DND-41 (cell line): Measurements from ENCODE around the gene ADORA2A.
A peak's percentile ranks its signal among the peaks of the same experiment; 100 is the strongest.

Experiments
- ATAC-seq: fragments of 200-7000 bp; cut with Tn5 transposase; 3 replicates; pipeline ENCODE4 v1.9.1; 2021; ENCODE audit warnings: low read depth; ENCODE audit not compliant: insufficient read depth
- DNase-seq: peaks from one replicate; pipeline ENCODE4 v3.0.0-alpha.2; 2020
- H2AFZ ChIP-seq: 2 replicates; pipeline ENCODE4 v1.6.0; 2012; ENCODE audit warnings: low read depth, low read length
- H3K27ac ChIP-seq: 2 replicates; pipeline ENCODE4 v1.5.1; 2012; ENCODE audit warnings: low read length, inconsistent platforms
- H3K27me3 ChIP-seq: fragments of 200-600 bp; sonication (generic); 2 replicates; pipeline ENCODE4 v1.6.0; 2012; ENCODE audit warnings: low read length, mild to moderate bottlenecking, inconsistent platforms; ENCODE audit not compliant: insufficient read depth, poor library complexity
- H3K36me3 ChIP-seq: 2 replicates; pipeline ENCODE4 v1.5.1; 2012; ENCODE audit warnings: low read length, inconsistent platforms; ENCODE audit not compliant: insufficient read depth
- H3K4me1 ChIP-seq: 2 replicates; pipeline ENCODE4 v1.5.1; 2012; ENCODE audit warnings: mild to moderate bottlenecking, low read length; ENCODE audit not compliant: insufficient read depth
- H3K4me2 ChIP-seq: 2 replicates; pipeline ENCODE4 v1.6.0; 2012; ENCODE audit warnings: mild to moderate bottlenecking, moderate library complexity, low read length, inconsistent platforms; ENCODE audit not compliant: insufficient read depth
- H3K4me3 ChIP-seq, 2 experiments: fragments of 200-600 bp in 1 of 2; shearing (Covaris generic) in 1 of 2; 2 replicates each; pipeline ENCODE4 v1.5.1; 2012 to 2016; ENCODE audit warnings: inconsistent platforms in 2 of 2, low read length in 2 of 2, mild to moderate bottlenecking in 2 of 2, low read depth in 1 of 2, moderate library complexity in 1 of 2
- H3K79me2 ChIP-seq: 2 replicates; pipeline ENCODE4 v1.6.0; 2012; ENCODE audit warnings: low read length, inconsistent platforms; ENCODE audit not compliant: insufficient read depth
- H3K9ac ChIP-seq: 2 replicates; pipeline ENCODE4 v1.6.0; 2012; ENCODE audit warnings: low read depth, mild to moderate bottlenecking, inconsistent platforms, low read length, moderate library complexity
- H3K9me3 ChIP-seq: 2 replicates; pipeline ENCODE4 v1.5.1; 2012; ENCODE audit warnings: low read length, moderate library complexity, mild to moderate bottlenecking, inconsistent platforms; ENCODE audit not compliant: insufficient read depth, severe bottlenecking
- H4K20me1 ChIP-seq: 2 replicates; pipeline ENCODE4 v1.6.0; 2012; ENCODE audit warnings: low read length; ENCODE audit not compliant: insufficient read depth
- CTCF ChIP-seq: IDR thresholded peaks from 2 replicates; pipeline ENCODE4 v1.5.1; 2012; ENCODE audit warnings: borderline replicate concordance, low read length, moderate library complexity, mild to moderate bottlenecking; ENCODE audit not compliant: poor library complexity, severe bottlenecking; ENCODE audit errors: extremely low read depth
- EZH2 ChIP-seq: IDR thresholded peaks from 3 replicates; pipeline ENCODE4 v1.6.1; 2012; ENCODE audit warnings: borderline replicate concordance, low read depth, mild to moderate bottlenecking, moderate library complexity, low read length, inconsistent platforms; ENCODE audit not compliant: severe bottlenecking

Gene ADORA2A

GRCh38 chr22:24457894-24458420, 30.6 kb downstream of the ADORA2A start:
- Histone ChIP-seq H3K27ac (no peak overlapping the region), H3K27me3 (no peaks in the 10 kb centered on the region), H3K36me3 (no peaks in the 10 kb centered on the region), H3K79me2 (no peaks in the 10 kb centered on the region), H3K9me3 (no peaks in the 10 kb centered on the region), H2AFZ (no peak overlapping the region), H3K4me3 (no peak overlapping the region), H3K4me1 (no peaks in the 10 kb centered on the region), H3K4me2 (no peak overlapping the region), H4K20me1 (no peaks in the 10 kb centered on the region), H3K9ac (no peak overlapping the region)
- ATAC-seq = no peak
- no peak for DNase-seq
- TF ChIP-seq EZH2 (no peak), CTCF (no peak)

- H3K79me2 ChIP-seq = no peaks in the 10 kb centered on the region
- 0 out of 2 replicates have a peak overlapping the region, but pooled peaks have one; percentile 21 for H2AFZ ChIP-seq
- no peak overlapping the region for H3K4me3 ChIP-seq
- H3K9ac ChIP-seq = no peak overlapping the region
- no peak overlapping the region for H3K27ac ChIP-seq
- H4K20me1 ChIP-seq = no peaks in the 10 kb centered on the region
- TF ChIP-seq EZH2 (no peak), CTCF (no peak)
- H3K27me3 ChIP-seq = no peaks in the 10 kb centered on the region
- no peak overlapping the region for H3K4me2 ChIP-seq
- no peaks in the 10 kb centered on the region for H3K4me1 ChIP-seq
- DNase-seq (no peak), ATAC-seq (no peak)
- no peaks in the 10 kb centered on the region for H3K36me3 ChIP-seq
- no peaks in the 10 kb centered on the region for H3K9me3 ChIP-seq
Measured at GRCh38 chr22:24459911-24460310, 32.5 kb downstream of the ADORA2A start.

GRCh38 chr22:24460418-24461089, 33.2 kb downstream of the ADORA2A start:
- DNase-seq = no peak
- Histone ChIP-seq H3K9ac (no peak overlapping the region), H3K27ac (no peak overlapping the region), H2AFZ (peak overlapping the region; percentile 29; the same call in 1 of the 2 replicates), H3K36me3 (no peaks in the 10 kb centered on the region), H3K9me3 (no peaks in the 10 kb centered on the region), H3K79me2 (no peaks in the 10 kb centered on the region), H3K27me3 (no peaks in the 10 kb centered on the region), H4K20me1 (no peaks in the 10 kb centered on the region), H3K4me2 (no peak overlapping the region), H3K4me1 (no peaks in the 10 kb centered on the region), H3K4me3 (no peak overlapping the region)
- no peak for ATAC-seq
- TF ChIP-seq EZH2 (no peak), CTCF (no peak)
